HCT116 (cell line): ENCODE measurements around the gene WNK2. TPM values are rescaled to one million over a fixed set of nuclear protein-coding genes. Genes with fewer than 3 reads are reported as not detected.
"Not testable (repeated sequence)": the region's sequence is repeated elsewhere in the genome, so short reads cannot be mapped to it uniquely, and the experiment has no call there.

Source experiments
- ATAC-seq: fragments of 200-7000 bp; cut with Tn5 transposase; 2 replicates; pipeline ENCODE4 v1.9.1; 2020; ENCODE audit warnings: mild to moderate bottlenecking, moderate library complexity
- BruUV-seq: library from RNA; stranded (reverse); fragments of 400-500 nt; replicated peaks from 2 replicates; lab custom pipeline; 2021; lab: Mats Ljungman, UMichigan
- CTCF ChIA-PET: fragments of 300-600 bp; sonication (Branson Sonifier 250); formaldehyde crosslinking; loops from one replicate; lab custom pipeline; 2021; ENCODE audit warnings: antibody characterized with exemption; lab: Charles Lee
- POLR2A ChIA-PET: fragments of 300-600, 350-600 bp; sonication (Branson Sonifier 250); formaldehyde crosslinking; loops from one replicate; lab custom pipeline; 2021; ENCODE audit warnings: antibody characterized with exemption; lab: Charles Lee
- RAD21 ChIA-PET, 2 experiments: fragments of 300-600 bp; sonication (Branson Sonifier 250); formaldehyde crosslinking; loops; one replicate each; lab custom pipeline; 2023; ENCODE audit warnings: low total read pairs in 2 of 2; ENCODE audit not compliant: uncharacterized antibody in 2 of 2, unreplicated experiment in 2 of 2, low non-redundant PET in 1 of 2; lab: Charles Lee
- DNase-seq: peaks from one replicate; pipeline ENCODE4 v3.0.0-alpha.2; 2010; ENCODE audit warnings: low read depth, low spot score
- H2AFZ ChIP-seq: fragments of 200-600 bp; shearing (Covaris generic), sonication (generic); 2 replicates; pipeline ENCODE4 v1.6.1; 2017; ENCODE audit warnings: low read depth, mixed run types, mixed read lengths, antibody characterized with exemption, low read length; ENCODE audit not compliant: poor library complexity, severe bottlenecking
- H3K27ac ChIP-seq: 2 replicates; pipeline ENCODE4 v1.5.1; 2012; ENCODE audit warnings: low read depth, low read length
- H3K27me3 ChIP-seq: fragments of 200-600 bp; sonication (generic); 2 replicates; pipeline ENCODE4 v1.6.1; 2016; ENCODE audit warnings: mixed run types, low read length, mixed read lengths; ENCODE audit not compliant: insufficient read depth
- H3K36me3 ChIP-seq, 2 experiments: fragments of 200-500 bp in 1 of 2; fragments of 200-600 bp in 1 of 2; sonication (Bioruptor generic) in 1 of 2; sonication (generic) in 1 of 2; 2 replicates each; pipeline versions ENCODE4 v1.5.1 to v1.6.1; 2014 to 2016; ENCODE audit warnings: low read length in 2 of 2, inconsistent platforms in 1 of 2, mixed read lengths in 1 of 2, mixed run types in 1 of 2; ENCODE audit not compliant: insufficient read depth in 2 of 2, control insufficient read depth in 1 of 2
- H3K4me1 ChIP-seq, 2 experiments: fragments of 200-600 bp in 1 of 2; sonication (generic) in 1 of 2; 2 replicates each; pipeline versions ENCODE4 v1.5.1 to v1.6.1; 2012 to 2017; ENCODE audit warnings: low read length in 2 of 2, inconsistent platforms in 1 of 2, mild to moderate bottlenecking in 1 of 2, mixed read lengths in 1 of 2, mixed run types in 1 of 2, moderate library complexity in 1 of 2; ENCODE audit not compliant: insufficient read depth in 2 of 2, control insufficient read depth in 1 of 2
- H3K4me2 ChIP-seq: fragments of 200-600 bp; sonication (generic); 2 replicates; pipeline ENCODE4 v1.6.1; 2017; ENCODE audit warnings: mixed run types, low read length, mixed read lengths
- H3K4me3 ChIP-seq, 2 experiments: fragments of 200-600 bp in 1 of 2; sonication (generic) in 1 of 2; replicated peaks in 1 of 2; 2 replicates each; pipeline ENCODE4 v1.5.1; 2011 to 2016; ENCODE audit warnings: low read length in 2 of 2, control low read depth in 1 of 2, low read depth in 1 of 2, mild to moderate bottlenecking in 1 of 2, mixed read lengths in 1 of 2, mixed run types in 1 of 2
- H3K79me2 ChIP-seq: fragments of 200-600 bp; sonication (generic); 2 replicates; pipeline ENCODE4 v1.6.1; 2017; ENCODE audit warnings: mild to moderate bottlenecking, mixed run types, low read length, moderate library complexity, mixed read lengths; ENCODE audit not compliant: insufficient read depth
- H3K9ac ChIP-seq: fragments of 200-600 bp; sonication (generic); 2 replicates; pipeline ENCODE4 v1.6.1; 2016; ENCODE audit warnings: low read length, mixed read lengths
- H3K9me2 ChIP-seq: fragments of 200-600 bp; sonication (generic), shearing (Covaris generic); 2 replicates; pipeline ENCODE4 v1.6.1; 2017; ENCODE audit warnings: mixed run types, mild to moderate bottlenecking, moderate library complexity; ENCODE audit not compliant: insufficient read depth
- H3K9me3 ChIP-seq, 2 experiments: fragments of 200-500 bp in 1 of 2; fragments of 200-600 bp in 1 of 2; sonication (Bioruptor generic) in 1 of 2; sonication (generic) in 1 of 2; 2 replicates each; pipeline ENCODE4 v1.6.1; 2014 to 2017; ENCODE audit warnings: low read length in 2 of 2, mixed read lengths in 2 of 2, inconsistent platforms in 1 of 2, low read depth in 1 of 2, mild to moderate bottlenecking in 1 of 2, mixed run types in 1 of 2, moderate library complexity in 1 of 2; ENCODE audit not compliant: control insufficient read depth in 1 of 2, insufficient read depth in 1 of 2
- H4K20me1 ChIP-seq: fragments of 200-600 bp; sonication (generic), shearing (Covaris generic); 2 replicates; pipeline ENCODE4 v1.6.1; 2017; ENCODE audit warnings: mixed run types, mild to moderate bottlenecking, moderate library complexity; ENCODE audit not compliant: insufficient read depth
- CBX3 ChIP-seq: IDR thresholded peaks from 2 replicates; pipeline ENCODE4 v1.6.1; 2012; ENCODE audit warnings: low read depth
- EZH2phosphoT487 ChIP-seq: fragments of 200-600 bp; IDR thresholded peaks from 2 replicates; pipeline ENCODE4 v1.6.1; 2018; ENCODE audit warnings: antibody characterized with exemption, borderline replicate concordance
- JUND ChIP-seq: IDR thresholded peaks from 2 replicates; pipeline ENCODE4 v1.6.1; 2012
- MAX ChIP-seq: IDR thresholded peaks from 2 replicates; pipeline ENCODE4 v1.6.1; 2012
- SIN3A ChIP-seq: IDR thresholded peaks from 2 replicates; pipeline ENCODE4 v1.6.1; 2012; ENCODE audit warnings: low read depth
- SRF ChIP-seq: IDR thresholded peaks from 2 replicates; pipeline ENCODE4 v1.6.1; 2012; ENCODE audit warnings: low read depth
- YY1 ChIP-seq: IDR thresholded peaks from 2 replicates; pipeline ENCODE4 v1.6.1; 2011; ENCODE audit warnings: low read length, low read depth, moderate library complexity, mild to moderate bottlenecking; ENCODE audit not compliant: insufficient replicate concordance; ENCODE audit errors: extremely low read depth
- ZBTB33 ChIP-seq: IDR thresholded peaks from 2 replicates; pipeline ENCODE4 v1.6.1; 2011; ENCODE audit warnings: mild to moderate bottlenecking, low read length, moderate library complexity; ENCODE audit not compliant: insufficient replicate concordance; ENCODE audit errors: extremely low read depth
- ZFX ChIP-seq: fragments of 450-650 bp; IDR thresholded peaks from 2 replicates; pipeline ENCODE4 v1.6.1; 2017
- intact Hi-C: fragments of 100-400 bp; cut with micrococcal nuclease; formaldehyde crosslinking; loops from 2 replicates; pipeline ENCODE4 v1.10.0; 2022
- total RNA-seq: library from RNA; stranded (reverse); gene quantifications from one replicate; pipeline ENCODE4 v1.2.1, GENCODE V29; 2021; ENCODE audit not compliant: unreplicated experiment

The WNK2 gene
- total RNA-seq, 1 experiment from 2014 or later = 24.4 TPM

- TF ChIP-seq ZFX (no peak), SRF (no peak), EZH2phosphoT487 (no peak), ZBTB33 (no peak), JUND (no peak), CBX3 (no peak), MAX (no peak), SIN3A (no peak), YY1 (no peak)
Measured at GRCh38 chr9:93143830-93144530, 40.0 kb upstream of the WNK2 start (continued).

GRCh38 chr9:93146696-93147095 lies 37.2 kb upstream of the WNK2 start:
- CTCF ChIA-PET = interaction anchor here (1.0 kb wide), 1 partner anchor 8 kb away, joined by 3 read pairs; no protein-coding TSS in a partner anchor
- H3K9ac ChIP-seq, intact Hi-C loops: not testable (repeated sequence)

More at GRCh38 chr9:93146696-93147095, 37.2 kb upstream of the WNK2 start:
- H2AFZ ChIP-seq, H3K36me3 ChIP-seq, H3K79me2 ChIP-seq, ATAC-seq, H3K4me2 ChIP-seq, H4K20me1 ChIP-seq, DNase-seq, H3K27me3 ChIP-seq, POLR2A ChIA-PET, H3K9me2 ChIP-seq, BruUV-seq, H3K4me3 ChIP-seq, RAD21 ChIA-PET, H3K9me3 ChIP-seq, H3K27ac ChIP-seq: not testable (repeated sequence)
- peaks cover 8 to 11% of the 10 kb centered on the region in 2 experiments for H3K4me1 ChIP-seq
